Fibroblast of villous mesenchyme (primary cell): ENCODE results near the gene MAP1LC3A. TPM values are rescaled to one million over a fixed set of nuclear protein-coding genes. Genes with fewer than 3 reads are reported as not detected.
A peak's percentile ranks its signal among the peaks of the same experiment; 100 is the strongest.

ENCODE experiments used
- DNase-seq: peaks from one replicate; pipeline ENCODE4 v3.0.0-alpha.2; 2010; ENCODE audit warnings: low read depth
- H3K4me3 ChIP-seq: 2 replicates; pipeline ENCODE4 v1.5.1; 2011; ENCODE audit warnings: low read depth, mild to moderate bottlenecking, low read length
- CTCF ChIP-seq: IDR thresholded peaks from 2 replicates; pipeline ENCODE4 v1.5.1; 2012; ENCODE audit warnings: low read depth, mild to moderate bottlenecking, low read length; ENCODE audit not compliant: insufficient read depth
- total RNA-seq: library from RNA; depleted of rRNA; stranded (reverse); fragments of >200 nt; gene quantifications from 2 replicates; pipeline ENCODE4 v1.2.3, GENCODE V29; 2012

Gene MAP1LC3A
- total RNA-seq, 1 donor: 13.4 TPM

GRCh38 chr20:34567892-34568865 is 9.7 kb downstream of the MAP1LC3A start:
- no peak for DNase-seq
- TF ChIP-seq CTCF: no peak
- no peak overlapping the region for H3K4me3 ChIP-seq

GRCh38 chr20:34569598-34569997 is 11.1 kb downstream of the MAP1LC3A start:
- no peak for TF ChIP-seq CTCF
- no peak for DNase-seq
- no peak overlapping the region for H3K4me3 ChIP-seq

- H3K4me3 ChIP-seq: no peak overlapping the region
- no peak for TF ChIP-seq CTCF
- peak; percentile 88 for DNase-seq
Measured at GRCh38 chr20:34570859-34571306, 12.4 kb downstream of the MAP1LC3A start.

GRCh38 chr20:34571753-34572152 is 13.2 kb downstream of the MAP1LC3A start:
- no peak for TF ChIP-seq CTCF
- H3K4me3 ChIP-seq: no peak overlapping the region
- DNase-seq: no peak

- no peak overlapping the region for H3K4me3 ChIP-seq
- DNase-seq: no peak
- no peak for TF ChIP-seq CTCF
Measured at GRCh38 chr20:34573541-34574300, 15.2 kb downstream of the MAP1LC3A start.

GRCh38 chr20:34574426-34574825 is 15.9 kb downstream of the MAP1LC3A start:
- no peak for TF ChIP-seq CTCF
- no peak overlapping the region for H3K4me3 ChIP-seq
- no peak for DNase-seq
